Progenitor cell of endocrine pancreas (in vitro differentiated cells): ENCODE measurements around the gene KLK14. TPM values are rescaled to one million over a fixed set of nuclear protein-coding genes. Genes with fewer than 3 reads are reported as not detected.

Experiments used
- DNase-seq: peaks from one replicate; pipeline ENCODE4 v3.0.0; 2021; ENCODE audit warnings: low spot score; ENCODE audit not compliant: unreplicated experiment
- H3K27ac Mint-ChIP-seq: 2 replicates; pipeline ENCODE4 v1.8.0; 2021; ENCODE audit warnings: mild to moderate bottlenecking, moderate library complexity, mixed read lengths
- H3K27me3 Mint-ChIP-seq: 2 replicates; pipeline ENCODE4 v1.8.0; 2021; ENCODE audit warnings: mixed read lengths
- H3K36me3 Mint-ChIP-seq: 2 replicates; pipeline ENCODE4 v1.8.0; 2022; ENCODE audit warnings: mixed read lengths; ENCODE audit not compliant: insufficient read depth
- H3K4me1 Mint-ChIP-seq: 2 replicates; pipeline ENCODE4 v1.8.0; 2021; ENCODE audit warnings: low read depth, mixed read lengths
- H3K4me3 Mint-ChIP-seq: 2 replicates; pipeline ENCODE4 v1.8.0; 2021; ENCODE audit warnings: low read depth, mild to moderate bottlenecking, moderate library complexity, mixed read lengths
- H3K9me3 Mint-ChIP-seq: 2 replicates; pipeline ENCODE4 v1.8.0; 2021; ENCODE audit warnings: low read depth, mixed read lengths
- CTCF ChIP-seq: fragments of 200-600 bp; sonication (generic); IDR thresholded peaks from one replicate; pipeline ENCODE4 v1.5.0; 2021; ENCODE audit warnings: antibody characterized with exemption, mild to moderate bottlenecking; ENCODE audit not compliant: unreplicated experiment
- total RNA-seq: library from RNA; stranded (reverse); gene quantifications from 2 replicates; pipeline ENCODE4 v1.2.1, GENCODE V29; 2021

The KLK14 gene
- total RNA-seq, 1 donor from 2014 or later = 0.62 TPM

DNA sequence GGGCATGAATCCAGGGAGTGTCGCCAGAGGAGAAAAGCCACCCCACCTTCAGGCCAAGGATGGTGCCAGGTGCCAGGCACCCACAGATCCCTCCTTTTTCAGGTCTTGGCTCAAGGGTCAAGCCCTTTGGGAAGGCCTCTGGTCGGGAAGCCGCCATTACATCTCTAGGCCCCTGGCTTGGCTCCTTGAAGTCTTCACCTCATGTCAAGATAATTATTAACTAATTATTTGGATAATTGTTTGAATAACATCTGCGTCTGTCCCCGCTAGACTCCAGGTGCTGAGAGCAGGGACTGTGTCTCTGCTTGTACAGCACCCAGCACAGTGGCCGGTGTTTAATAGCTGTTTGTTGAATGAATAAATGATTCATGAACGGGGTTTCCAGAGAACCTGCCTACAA is 19.0 kb downstream of the KLK14 start:
- Mint-ChIP-seq H3K27me3 (peaks cover 30% of the 10 kb centered on the region), H3K27ac (no peak overlapping the region), H3K4me3 (peak overlapping the region; percentile 50), H3K36me3 (no peaks in the 10 kb centered on the region), H3K9me3 (peaks cover 9% of the 10 kb centered on the region), H3K4me1 (peaks cover 4% of the 10 kb centered on the region)
- no peak for DNase-seq
- no peak for TF ChIP-seq CTCF

DNA sequence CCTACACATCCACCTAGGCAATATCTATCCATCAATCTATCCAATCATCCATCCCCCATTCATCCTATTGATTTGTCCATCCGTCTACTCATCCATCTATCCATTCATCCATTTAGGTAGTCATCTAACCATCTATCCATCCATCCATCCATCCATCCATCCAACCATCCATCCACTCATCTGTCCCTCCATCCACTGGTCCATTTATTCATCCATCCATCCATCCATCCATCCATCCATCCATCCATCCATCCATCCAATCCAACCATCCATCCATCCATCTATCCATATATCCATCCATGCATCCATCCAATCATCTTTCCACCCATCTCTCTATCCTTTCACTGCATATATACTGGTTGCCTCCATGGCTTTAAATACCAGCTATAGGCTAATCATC is 21.7 kb downstream of the KLK14 start:
- H3K27me3 Mint-ChIP-seq = peaks cover 38% of the 10 kb centered on the region
- DNase-seq = no peak
- H3K4me3 Mint-ChIP-seq = no peak overlapping the region
- TF ChIP-seq CTCF = no peak
- no peak overlapping the region for H3K27ac Mint-ChIP-seq
- H3K4me1 Mint-ChIP-seq = peaks cover 4% of the 10 kb centered on the region
- no peaks in the 10 kb centered on the region for H3K36me3 Mint-ChIP-seq
- H3K9me3 Mint-ChIP-seq = peaks cover 5% of the 10 kb centered on the region

GRCh38 chr19:51060336-51060735 is 22.4 kb downstream of the KLK14 start:
- Mint-ChIP-seq H3K36me3 (no peaks in the 10 kb centered on the region), H3K9me3 (peaks cover 5% of the 10 kb centered on the region), H3K4me3 (no peak overlapping the region), H3K27me3 (peaks cover 40% of the 10 kb centered on the region), H3K27ac (no peak overlapping the region), H3K4me1 (peaks cover 1% of the 10 kb centered on the region)
- no peak for DNase-seq
- no peak for TF ChIP-seq CTCF

DNA sequence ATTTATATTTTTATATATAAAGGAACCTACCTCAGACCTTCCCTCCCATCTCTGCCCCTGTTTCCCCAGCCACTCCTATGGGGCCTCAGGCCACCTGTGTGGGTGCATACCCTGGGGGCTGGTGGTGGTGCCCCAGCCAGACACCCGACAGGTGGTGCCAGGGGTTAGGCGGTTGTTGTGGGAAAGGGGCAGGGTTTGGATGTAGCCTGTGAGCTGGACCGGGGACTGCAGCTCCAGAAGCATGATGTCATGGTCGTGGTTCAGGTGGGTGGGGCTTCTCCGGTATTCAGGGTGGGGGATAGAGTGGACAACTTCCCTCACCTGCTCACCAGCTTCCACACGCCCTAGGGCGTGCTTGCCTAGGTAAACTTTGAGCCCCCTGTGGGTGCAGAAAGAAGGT is 23.0 kb downstream of the KLK14 start:
- TF ChIP-seq CTCF = no peak
- Mint-ChIP-seq H3K27me3 (peaks cover 39% of the 10 kb centered on the region), H3K4me3 (no peak overlapping the region), H3K4me1 (no peaks in the 10 kb centered on the region), H3K36me3 (no peaks in the 10 kb centered on the region), H3K9me3 (peaks cover 5% of the 10 kb centered on the region), H3K27ac (no peak overlapping the region)
- no peak for DNase-seq

DNA sequence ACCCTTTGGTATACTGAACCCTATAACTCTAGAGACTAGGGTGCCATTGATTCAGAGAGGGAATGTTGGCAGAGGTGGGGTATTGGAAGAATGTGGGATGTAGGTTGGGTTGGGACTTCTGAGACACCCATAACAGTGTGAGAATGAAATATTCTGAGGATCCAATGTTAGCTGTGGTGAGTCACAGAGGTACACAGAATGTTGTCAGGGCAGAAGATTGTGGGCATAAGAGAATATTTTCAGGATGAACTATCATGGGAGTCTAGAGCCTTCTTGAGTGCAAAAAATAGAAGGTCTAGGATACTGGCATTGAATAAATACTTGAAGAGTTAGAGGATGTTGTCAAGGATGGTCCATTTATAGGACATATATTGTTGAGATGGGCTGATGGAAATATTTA is 26.8 kb downstream of the KLK14 start:
- no peaks in the 10 kb centered on the region for H3K36me3 Mint-ChIP-seq
- no peak overlapping the region for H3K27ac Mint-ChIP-seq
- no peak for DNase-seq
- peaks cover 2% of the 10 kb centered on the region for H3K4me1 Mint-ChIP-seq
- TF ChIP-seq CTCF = no peak
- peaks cover 2% of the 10 kb centered on the region for H3K9me3 Mint-ChIP-seq
- H3K4me3 Mint-ChIP-seq = no peak overlapping the region
- H3K27me3 Mint-ChIP-seq = peaks cover 42% of the 10 kb centered on the region
